ENCODE results near the gene REN. TPM values are rescaled to one million over a fixed set of nuclear protein-coding genes. Genes with fewer than 3 reads are reported as not detected.

Gene REN
- total and polyA plus RNA-seq, 9 of the 15 experiments (the other 6 are each of a cell fraction or from before 2014, with no cell fraction given) = 1.7 to 9.9 (median 3.1) TPM

- TF ChIP-seq REST (IDR thresholded peaks at IDR 0.05; ENCODE audit: borderline replicate concordance) (peak; percentile 18; the same call in 1 of the 2 replicates), REST (CRISPR knock-in tag; IDR thresholded peaks at IDR 0.05; ENCODE audit: low read depth) (no peak), EP300 (IDR thresholded peaks at IDR 0.05; ENCODE audit: low read length) (no peak), SMAD4 (CRISPR knock-in tag; conservative IDR thresholded peaks at IDR 0.05) (no peak), ZNF589 (CRISPR knock-in tag; IDR thresholded peaks at IDR 0.05; ENCODE audit: low read depth) (no peak), DLX4 (CRISPR knock-in tag; IDR thresholded peaks at IDR 0.05) (no peak), ZNF282 (CRISPR knock-in tag; IDR thresholded peaks at IDR 0.05) (no peak), ARNT (IDR thresholded peaks at IDR 0.05) (no peak)
- TF ChIP-seq, protein P1, sequence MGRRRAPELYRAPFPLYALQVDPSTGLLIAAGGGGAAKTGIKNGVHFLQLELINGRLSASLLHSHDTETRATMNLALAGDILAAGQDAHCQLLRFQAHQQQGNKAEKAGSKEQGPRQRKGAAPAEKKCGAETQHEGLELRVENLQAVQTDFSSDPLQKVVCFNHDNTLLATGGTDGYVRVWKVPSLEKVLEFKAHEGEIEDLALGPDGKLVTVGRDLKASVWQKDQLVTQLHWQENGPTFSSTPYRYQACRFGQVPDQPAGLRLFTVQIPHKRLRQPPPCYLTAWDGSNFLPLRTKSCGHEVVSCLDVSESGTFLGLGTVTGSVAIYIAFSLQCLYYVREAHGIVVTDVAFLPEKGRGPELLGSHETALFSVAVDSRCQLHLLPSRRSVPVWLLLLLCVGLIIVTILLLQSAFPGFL (CRISPR knock-in tag; IDR thresholded peaks at IDR 0.05) = no peak
These were observed 42.8 kb downstream of the REN start (continued) for GRCh38 chr1:204123376-204123775.

All from K562 (cell line).